ENCODE results near the gene CUX1. TPM values are rescaled to one million over a fixed set of nuclear protein-coding genes. Genes with fewer than 3 reads are reported as not detected.

The CUX1 gene
- total RNA-seq, 1 donor from 2014 or later: 50.6 TPM

Small RNA genes lying within 50 kb of the gene (microRNA-seq; reads per million reads assigned to microRNA genes)
- not detected for gene MIR4285

Other genes starting within 250 kb of the CUX1 start
- gene MYL10, start 188.3 kb upstream of the CUX1 start, total RNA-seq: 0.73 and 2.8 TPM in 2 replicates

Measured in astrocyte (in vitro differentiated cells and primary cell).